GDM1 (cell line): Measurements from ENCODE around the gene ZNF358.
A peak's percentile ranks its signal among the peaks of the same experiment; 100 is the strongest.

ENCODE experiments used
- DNase-seq: peaks from one replicate; lab custom pipeline; 2025; lab: John Stamatoyannopoulos, UW

ZNF358 gene

GRCh38 chr19:7489609-7490044, 26.3 kb upstream of the ZNF358 start:
- no peak for DNase-seq

GRCh38 chr19:7492142-7492541, 23.8 kb upstream of the ZNF358 start:
- DNase-seq, result no peak

- DNase-seq, result no peak
Measured at GRCh38 chr19:7492558-7492957, 23.3 kb upstream of the ZNF358 start.

GRCh38 chr19:7494416-7495098, 21.3 kb upstream of the ZNF358 start:
- DNase-seq, result no peak

- DNase-seq, result no peak
Measured at GRCh38 chr19:7497292-7497691, 18.6 kb upstream of the ZNF358 start.

- no peak for DNase-seq
Measured at GRCh38 chr19:7500811-7501450, 15.0 kb upstream of the ZNF358 start.

GRCh38 chr19:7502552-7502951, 13.4 kb upstream of the ZNF358 start:
- DNase-seq, result no peak

GRCh38 chr19:7504684-7505083, 11.2 kb upstream of the ZNF358 start:
- DNase-seq, result no peak

GRCh38 chr19:7505288-7505681, 10.6 kb upstream of the ZNF358 start:
- no peak for DNase-seq

GRCh38 chr19:7505682-7506384, 10.1 kb upstream of the ZNF358 start:
- DNase-seq, result no peak

GRCh38 chr19:7506385-7507328, 9.2 kb upstream of the ZNF358 start:
- peak; percentile 45 for DNase-seq

- DNase-seq, result no peak
Measured at GRCh38 chr19:7507884-7508283, 8.0 kb upstream of the ZNF358 start.

GRCh38 chr19:7509625-7510024, 6.3 kb upstream of the ZNF358 start:
- no peak for DNase-seq

- no peak for DNase-seq
Measured at GRCh38 chr19:7512400-7512851, 3.5 kb upstream of the ZNF358 start.

- no peak for DNase-seq
Measured at GRCh38 chr19:7513809-7514642, 1.9 kb upstream of the ZNF358 start.

- DNase-seq, result no peak
Measured at GRCh38 chr19:7515110-7515644, 726 bp upstream of the ZNF358 start.

- DNase-seq, result no peak
Measured at GRCh38 chr19:7516333-7516732, 430 bp downstream of the ZNF358 start.

GRCh38 chr19:7516878-7517277, 975 bp downstream of the ZNF358 start:
- DNase-seq, result no peak

GRCh38 chr19:7519361-7520130, 3.6 kb downstream of the ZNF358 start:
- DNase-seq, result no peak
